ENCODE measurements around the gene TCAF1.
"Not testable (repeated sequence)": the region's sequence is repeated elsewhere in the genome, so short reads cannot be mapped to it uniquely, and the experiment has no call there.

The TCAF1 gene

DNA sequence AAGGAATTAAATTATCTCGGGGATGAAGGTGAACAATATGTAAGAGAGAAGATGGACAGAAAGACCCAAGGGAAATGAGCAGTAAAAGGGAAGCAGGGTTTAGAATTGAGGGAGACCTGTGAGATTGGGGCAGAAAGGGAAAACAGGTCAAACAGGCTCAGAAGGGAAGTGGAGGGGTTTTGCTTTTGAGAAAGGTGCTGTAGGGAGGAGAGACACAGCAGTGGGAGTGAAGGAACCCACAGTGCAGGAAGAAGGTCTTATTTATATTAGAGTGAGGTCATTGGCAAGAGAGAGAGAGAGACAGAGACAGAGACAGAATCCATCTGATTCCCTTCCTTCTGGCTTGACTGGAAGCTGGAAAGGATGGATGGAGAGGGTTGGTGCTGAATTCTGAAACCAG lies 3.5 kb upstream of the TCAF1 start:
- no peak for DNase-seq

DNA sequence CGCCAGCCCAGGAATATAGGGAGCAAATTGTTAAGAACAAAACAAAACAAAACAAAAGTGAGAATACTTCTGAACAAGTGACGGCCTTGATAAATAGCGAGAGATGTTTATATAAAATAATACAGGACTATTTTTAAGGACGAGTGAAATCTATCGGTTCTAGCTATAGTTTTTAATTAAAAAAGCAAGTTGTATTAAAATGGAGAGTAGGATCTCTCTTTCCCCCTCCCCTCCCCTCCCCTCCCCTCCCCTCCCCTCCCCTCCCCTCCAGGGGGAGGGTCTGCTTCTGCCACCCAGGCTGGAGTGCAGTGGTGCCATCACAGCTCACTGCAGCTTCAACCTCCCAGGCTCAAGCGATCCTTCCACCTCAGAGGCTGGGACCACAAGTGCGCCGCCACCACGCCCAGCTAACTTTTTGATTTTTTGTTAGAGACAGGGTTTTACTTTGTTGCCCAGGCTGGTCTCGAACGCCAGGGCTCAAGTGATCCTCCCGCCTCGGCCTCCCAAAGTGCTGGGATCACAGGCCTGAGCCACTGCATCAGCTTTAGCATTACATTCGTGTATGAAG lies 440 bp upstream of the TCAF1 start:
- DNase-seq: no peak

DNA sequence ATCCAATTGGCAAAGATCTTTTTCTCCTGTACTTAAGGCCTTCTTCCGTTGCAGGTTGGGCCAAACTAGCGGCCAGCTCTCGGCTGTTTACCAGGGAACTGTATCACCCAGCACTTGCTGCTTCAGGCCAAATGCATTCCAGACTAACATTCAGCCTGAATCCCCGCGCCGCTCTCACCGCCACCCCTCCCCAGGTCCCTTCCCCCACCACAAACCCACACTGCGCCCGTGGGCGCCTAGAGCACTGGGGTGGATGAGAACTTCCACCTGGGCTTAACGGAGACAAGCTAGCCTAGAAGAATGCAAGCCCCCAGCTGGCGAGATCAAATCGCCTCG lies 676 bp downstream of the TCAF1 start:
- DNase-seq: no peak

DNA sequence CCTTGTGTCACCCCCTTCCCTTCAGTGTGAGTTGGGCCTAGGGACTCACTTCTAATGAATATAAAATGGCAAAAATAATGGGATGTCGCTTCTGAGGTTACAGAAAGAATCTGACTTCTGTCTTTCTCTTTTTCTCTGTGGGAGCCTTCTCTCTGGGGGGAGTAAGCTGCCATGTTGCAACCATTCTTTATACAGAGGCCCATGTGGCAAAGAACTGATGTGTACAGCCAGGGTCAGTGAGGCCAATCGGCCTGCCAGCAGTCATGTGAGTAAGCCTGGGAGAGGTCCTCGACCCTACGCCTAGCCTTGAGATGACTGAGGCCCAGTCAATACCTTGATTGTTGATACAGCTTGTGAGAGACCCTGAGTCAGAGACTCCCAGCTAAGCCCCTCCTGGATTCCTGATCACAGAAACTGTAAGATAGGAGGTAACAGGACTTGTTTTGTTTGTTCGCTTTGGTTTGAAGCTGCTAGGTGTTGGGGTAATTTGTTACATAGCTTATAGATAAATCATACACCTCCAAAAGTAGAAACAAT lies 1.7 kb downstream of the TCAF1 start:
- DNase-seq: no peak

DNA sequence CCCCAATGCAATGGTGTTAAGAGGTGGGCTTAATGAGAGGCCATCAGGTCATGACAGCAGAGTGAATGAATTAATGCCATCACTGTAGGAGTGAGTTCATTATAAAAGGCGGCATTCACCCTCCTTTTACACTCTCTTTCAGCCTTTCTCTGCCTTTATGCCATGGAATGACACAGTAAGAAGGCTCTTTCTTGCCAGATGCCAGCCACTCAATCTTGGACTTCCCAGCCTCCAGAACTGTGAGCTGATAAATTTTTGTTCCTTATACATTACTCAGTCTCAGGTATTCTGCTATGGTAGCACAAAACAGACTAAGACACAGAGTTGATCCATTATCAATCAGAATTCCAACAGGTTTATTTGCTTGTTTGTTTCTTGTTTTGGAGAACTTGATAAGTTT lies 3.2 kb downstream of the TCAF1 start:
- DNase-seq: no peak

DNA sequence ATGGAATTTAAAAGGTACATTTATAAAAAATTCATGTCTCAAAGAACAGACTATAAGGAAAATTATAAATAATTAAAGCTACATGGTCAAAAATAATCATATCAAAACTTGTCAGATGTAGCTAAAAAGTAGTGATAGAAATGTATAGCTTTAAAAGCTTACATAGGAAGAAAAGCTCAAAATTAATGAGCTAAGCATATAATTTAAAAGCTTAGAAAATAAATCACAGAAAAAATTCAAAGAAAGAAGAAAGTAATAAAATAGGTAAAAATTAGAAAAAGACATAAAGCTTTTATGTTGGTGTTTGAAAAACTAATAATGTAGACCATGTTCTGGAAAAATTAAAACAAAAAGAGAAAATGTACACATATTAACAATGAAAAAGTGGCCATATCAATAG lies 5.3 kb downstream of the TCAF1 start:
- no peak for DNase-seq

DNA sequence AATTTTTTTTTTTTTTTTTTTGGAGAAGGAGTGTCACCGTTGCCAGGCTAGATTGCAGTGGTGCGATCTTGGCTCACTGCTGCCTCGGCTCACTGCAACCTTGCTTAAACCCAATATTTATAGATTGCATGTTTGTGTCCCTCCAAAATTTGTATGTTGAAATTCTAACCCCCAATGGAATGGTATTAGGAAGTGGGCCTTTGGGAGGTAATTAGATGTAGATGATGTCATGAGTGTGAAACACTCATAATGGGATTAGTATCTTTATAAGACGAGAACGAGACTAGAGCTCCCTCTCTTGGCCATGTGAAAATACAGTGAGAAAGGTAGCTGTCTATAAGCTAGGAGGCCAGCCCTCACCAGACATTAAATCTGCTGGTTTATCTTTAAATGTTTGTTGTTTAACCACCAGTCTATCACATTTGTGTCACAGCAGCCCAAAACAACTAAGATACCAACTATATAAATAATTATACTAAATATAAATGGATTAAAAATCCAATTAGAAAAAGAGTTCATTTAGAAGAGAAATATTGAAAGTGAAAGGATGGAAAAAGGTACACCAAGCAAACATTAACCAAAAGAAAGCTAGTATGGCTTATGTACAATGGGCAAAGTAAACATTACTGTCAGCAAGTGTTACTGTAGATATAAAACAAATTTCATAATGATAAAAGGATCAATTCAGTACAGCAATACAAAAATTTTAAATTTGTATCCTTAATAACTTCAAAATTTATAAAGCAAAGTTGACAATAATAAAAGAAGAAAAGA lies 9.3 kb downstream of the TCAF1 start:
- DNase-seq: no peak

DNA sequence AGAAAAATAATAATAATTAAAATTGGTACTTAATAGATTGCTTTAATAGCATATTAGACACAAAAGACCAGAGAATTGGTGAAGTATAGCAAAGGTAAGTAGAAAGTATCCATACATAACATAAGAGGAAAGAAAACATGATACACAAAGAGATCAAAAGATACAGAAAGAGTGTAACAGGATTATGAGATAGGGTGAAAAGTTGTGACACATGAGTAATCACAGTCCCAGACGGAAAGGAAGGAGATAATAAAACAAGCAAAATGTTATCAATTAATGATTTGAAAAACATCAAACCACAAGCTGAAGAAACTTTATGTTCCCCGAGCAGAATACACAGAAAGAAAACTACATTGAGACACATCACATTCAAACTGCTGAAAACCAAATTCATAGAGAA lies 10.5 kb downstream of the TCAF1 start:
- DNase-seq: no peak

DNA sequence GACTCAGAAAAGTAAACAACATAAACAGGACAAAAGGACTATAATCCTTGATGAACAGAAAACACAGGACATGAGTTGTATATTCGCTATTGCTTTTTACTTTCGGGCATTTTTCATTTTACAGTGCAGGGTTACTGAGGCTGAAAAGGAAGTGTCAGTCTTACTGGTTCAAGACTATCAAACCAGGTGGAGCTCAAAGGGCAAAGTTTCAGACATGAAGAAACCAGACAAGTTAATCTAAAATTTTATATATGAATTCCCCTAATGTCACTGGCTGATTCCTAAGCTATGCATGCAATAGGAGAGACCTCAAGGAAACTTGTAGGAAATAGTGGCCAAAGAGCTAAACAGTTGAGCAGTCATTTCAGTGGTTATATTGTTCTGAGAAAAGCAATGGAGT lies 11.4 kb downstream of the TCAF1 start:
- no peak for DNase-seq

DNA sequence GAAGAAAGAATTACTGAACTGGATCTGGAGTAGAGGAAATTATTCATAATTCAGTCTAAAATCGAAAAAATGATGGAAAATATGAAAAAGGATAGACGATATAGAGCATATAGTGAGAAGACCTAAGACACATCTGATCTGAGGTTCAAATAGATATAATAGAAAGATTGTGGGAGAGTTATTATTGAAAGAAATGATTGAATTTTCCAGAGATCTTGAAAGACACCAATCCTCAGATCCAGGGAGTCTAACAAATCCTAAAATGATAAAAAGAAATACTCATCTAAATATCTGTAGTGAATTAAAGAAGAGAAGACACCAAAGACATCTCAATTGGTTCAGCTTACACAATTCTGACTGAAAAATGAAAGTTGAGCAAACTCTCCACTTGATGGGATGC lies 12.9 kb downstream of the TCAF1 start:
- no peak for DNase-seq

DNA sequence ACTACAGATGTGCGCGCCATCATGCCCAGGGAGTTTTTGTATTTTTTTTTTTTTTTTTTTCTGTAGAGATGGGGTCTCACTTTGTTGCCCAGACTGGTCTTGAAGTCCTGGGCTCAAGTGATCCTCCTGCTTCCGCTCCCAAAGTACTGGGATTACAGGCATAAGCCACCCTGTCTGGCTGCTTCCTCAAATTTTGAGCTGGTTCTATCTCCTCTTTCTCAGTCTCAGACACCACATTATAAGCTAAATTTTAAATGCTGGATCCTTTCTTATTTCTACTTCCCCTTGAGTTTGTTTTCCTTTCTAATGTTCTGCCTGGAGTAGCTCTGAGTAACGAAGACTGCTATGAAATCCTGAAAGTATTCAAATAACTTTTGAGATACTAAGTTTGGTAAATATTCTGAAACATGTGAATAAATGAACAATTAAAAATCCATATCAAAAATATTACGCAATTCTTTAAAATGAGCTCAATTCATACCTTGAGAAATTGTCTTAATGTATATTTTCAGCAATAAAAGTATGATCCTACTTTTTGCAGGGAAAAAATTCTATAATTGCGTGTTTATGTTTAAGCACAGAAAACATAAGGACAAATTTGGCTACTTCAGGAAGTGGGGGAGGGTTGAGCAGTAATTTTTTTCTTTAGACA lies 15.0 kb downstream of the TCAF1 start:
- no peak for DNase-seq

DNA sequence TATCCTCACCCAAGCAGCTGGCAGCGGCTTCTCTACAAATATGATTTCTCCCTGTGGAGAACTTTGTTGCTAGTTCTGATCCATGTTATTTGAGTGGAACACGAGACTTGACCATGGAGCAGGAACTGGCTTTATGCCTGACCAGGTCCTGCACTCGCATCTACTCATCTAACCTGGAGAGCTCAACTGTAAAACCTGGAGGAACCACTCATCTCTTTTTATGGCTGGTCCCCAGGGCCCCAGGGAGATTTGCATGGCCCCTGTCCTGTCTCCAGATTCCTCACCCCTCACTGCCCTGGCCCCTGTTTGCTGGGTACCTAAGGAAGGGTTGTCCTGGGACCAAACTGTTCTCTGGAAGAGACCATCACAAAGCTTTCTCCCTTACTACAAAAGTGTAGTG lies 16.0 kb downstream of the TCAF1 start:
- no peak for DNase-seq

DNA sequence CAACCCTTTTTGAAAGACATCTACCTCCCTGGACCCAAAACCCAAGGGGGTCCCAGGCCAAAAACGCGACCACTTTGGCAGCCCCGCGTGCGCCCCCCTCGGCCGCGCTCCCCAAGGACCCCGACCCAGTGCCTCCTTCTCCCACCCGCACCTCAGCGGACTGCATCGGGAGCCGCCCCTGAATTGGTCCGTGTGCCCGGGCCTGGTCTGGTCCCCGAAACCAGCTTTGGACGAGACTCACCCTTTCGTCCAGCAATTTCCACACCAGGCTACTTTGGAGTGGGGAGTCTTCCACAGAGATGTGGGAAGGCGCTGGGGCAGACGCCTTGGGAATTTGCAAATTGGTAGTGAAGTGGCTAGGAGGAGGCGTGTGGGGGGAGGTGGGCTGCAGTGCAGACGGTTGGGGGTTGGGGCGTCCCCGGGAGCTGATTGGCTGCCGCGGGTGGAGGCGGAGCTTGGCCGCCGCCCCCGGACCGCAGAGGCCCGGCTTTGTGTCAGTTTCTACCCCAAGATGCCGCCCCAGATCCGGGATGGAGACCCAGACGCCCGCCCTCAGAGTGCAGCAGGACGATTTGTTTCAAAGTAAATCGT lies 16.9 kb downstream of the TCAF1 start:
- peak; percentile 15 for DNase-seq

DNA sequence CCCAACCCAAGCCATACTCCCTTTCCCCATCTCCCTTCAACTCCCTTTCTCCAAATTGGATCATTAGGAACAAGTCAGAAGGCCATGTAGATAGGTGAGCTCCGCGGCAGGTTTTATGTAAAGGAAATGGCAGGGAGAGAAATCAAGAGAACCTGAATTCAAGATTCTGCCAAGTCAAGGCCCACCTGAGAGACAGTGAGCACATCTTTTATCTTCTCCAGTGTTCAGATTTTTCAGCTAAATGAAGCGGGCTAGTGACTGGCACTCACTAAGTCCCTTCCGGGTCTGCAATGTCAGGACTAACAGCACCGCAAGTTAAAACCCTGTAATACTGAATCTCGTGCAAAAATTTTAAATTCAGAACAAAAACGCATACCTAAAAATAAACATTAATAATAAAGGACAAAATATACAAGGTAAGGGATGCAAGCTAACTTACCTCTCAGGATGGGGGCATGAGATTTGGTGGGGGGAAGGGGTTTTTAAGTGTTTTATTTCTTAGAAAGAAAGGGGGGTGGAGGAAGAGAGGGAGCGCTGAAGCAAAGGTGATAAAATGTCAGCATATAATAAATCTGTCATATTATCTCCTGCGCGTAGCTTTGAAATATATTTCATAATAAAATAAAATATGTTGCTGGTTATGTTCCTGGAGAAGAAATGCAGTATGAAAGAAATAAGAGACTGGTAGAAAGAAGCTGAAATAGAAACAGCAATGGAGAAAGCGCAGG lies 17.6 kb downstream of the TCAF1 start:
- no peak for DNase-seq

DNA sequence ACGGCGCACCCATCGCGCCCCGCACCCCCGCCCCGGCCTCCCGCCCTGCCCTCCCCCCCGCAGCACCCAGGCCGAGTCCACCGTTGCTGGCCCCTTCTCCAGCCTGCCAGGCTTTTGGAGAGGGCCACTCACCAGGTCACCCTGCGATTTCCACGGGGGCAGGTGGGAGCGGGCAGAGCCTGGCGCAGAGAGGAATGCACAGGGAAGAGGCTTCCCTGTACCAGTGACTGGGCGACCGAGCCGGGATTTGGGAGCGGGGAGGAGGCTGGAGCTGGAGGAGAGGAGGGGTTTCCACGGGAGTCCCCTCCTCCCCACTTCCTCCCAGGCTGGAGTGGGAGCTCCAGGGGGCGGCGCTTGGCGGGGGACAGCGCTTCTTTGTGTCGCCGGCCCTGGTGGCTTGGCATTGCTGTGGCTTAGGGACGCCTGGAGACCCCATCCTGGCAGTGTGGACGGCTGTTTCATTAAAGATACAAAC lies 19.3 kb downstream of the TCAF1 start:
- DNase-seq: no peak

DNA sequence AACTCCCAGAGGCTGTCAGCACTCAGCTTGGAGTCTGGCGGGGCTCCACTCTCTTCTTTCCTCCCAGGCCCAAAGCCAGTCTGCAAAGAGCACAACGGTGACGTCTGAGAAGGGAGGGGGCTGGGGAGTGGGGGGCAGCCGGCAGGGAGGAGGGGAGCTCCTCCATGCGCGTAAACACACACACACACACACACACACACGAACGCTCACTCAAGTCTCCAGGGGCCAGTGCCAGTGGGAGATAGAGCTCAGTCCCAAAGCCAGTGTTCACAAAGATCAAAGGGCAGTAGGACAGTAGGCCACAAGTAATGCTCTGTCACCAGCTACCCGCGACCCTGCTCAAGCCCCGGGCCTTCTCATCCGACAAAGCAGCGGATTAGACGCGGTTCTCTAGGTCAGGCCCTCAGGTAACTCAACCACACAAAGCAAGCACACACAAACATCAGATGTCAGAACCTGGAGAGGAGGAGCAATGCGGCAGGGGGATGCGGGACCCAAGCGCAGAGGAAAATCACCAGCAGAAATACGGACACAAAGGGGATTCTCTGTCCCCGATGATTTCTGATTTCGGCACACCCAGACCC lies 19.9 kb downstream of the TCAF1 start:
- DNase-seq: no peak

DNA sequence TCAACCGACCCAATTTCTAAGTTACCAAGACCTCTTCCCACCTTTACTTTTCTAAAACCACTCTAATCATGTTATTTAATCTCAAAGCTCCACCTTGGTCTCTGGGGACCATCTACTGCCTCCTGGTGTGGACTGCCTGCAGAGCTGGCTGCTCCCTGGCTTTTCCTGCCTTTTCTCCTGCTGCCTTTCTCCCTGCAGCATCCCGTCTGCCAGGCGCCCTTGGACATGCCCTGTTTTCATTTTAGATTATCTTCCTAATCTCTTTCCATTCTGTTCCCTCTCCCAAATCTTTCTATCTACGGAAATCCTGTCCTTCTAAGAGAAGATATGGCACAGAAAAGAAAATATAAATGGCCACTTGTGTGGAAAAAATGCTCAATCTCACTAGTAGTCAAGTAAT lies 23.1 kb downstream of the TCAF1 start:
- no peak for DNase-seq

DNA sequence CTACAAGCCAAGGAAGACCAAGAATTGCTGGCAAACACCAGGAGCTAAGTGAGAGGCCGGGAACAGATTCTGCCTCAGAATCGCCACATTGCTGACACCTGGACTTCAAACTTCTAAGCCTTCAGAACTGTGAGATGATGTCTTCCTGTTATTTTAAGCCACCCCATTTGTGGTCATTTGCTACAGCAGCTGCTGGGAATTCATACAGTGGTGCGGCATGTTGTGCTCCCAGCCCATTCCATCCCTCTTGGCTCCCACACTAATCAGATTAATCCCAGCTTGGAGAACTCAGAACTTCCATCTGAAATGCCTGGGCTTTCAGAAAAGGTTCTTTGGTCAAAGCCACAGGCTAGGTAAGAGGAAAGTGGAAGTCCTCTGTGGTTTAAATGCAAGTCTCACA lies 24.9 kb downstream of the TCAF1 start:
- no peak for DNase-seq

DNA sequence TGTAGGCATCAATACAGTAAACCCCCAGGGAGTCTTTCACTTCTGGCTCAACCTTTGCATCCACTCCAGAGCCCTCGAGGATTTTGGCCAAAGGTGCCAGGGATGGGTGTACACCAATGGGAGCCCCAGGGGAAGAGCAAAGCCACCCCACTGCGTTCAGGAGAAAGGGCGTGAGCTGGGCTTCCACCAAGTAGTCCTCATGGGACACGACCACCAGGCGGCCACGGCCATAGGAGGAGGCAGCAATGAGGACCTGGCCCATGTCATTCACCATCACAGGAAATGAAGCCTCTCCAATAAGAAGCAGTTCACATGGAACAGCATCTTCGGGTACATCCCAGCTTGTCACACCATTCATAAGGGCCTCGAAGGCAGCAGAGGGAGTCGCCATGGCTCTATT lies 25.8 kb downstream of the TCAF1 start:
- DNase-seq: no peak

DNA sequence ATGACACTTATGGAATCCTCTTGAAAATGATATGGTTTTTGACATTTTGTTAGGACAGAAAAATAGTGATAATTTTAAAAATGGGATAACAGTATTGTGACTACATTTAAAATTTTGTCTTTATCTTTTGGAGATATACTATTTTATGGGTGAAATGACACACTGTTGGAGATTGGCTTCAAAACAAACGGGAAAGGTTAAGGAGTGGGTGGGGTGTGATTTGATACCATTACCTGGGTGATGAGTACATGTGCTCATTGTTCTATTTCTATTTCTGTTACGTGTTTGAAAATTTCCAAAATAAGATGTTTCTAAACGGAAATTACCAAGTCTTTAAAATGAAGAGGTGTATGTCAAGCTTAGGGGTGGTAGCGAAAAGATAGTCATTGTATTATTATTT lies 28.7 kb downstream of the TCAF1 start:
- DNase-seq: not testable (repeated sequence)

DNA sequence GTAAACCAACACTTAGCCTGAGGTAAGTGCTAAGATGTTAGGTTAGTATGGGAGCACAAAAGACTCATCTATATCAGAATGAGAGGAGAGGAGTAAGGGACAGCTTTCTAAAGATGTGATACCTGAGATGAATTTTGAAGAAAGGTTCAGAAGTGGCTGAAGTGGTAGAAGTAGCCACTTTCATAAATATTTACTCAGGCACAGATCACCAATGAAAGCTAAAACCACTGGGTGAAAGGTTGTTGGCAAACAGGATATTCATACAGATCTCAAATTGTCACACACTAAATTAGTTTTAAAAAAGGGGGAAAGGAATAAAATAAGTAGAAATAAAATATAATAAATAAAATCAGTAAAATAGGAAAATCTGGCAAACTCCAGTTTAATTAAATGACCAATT lies 30.4 kb downstream of the TCAF1 start:
- DNase-seq: not testable (repeated sequence)

DNA sequence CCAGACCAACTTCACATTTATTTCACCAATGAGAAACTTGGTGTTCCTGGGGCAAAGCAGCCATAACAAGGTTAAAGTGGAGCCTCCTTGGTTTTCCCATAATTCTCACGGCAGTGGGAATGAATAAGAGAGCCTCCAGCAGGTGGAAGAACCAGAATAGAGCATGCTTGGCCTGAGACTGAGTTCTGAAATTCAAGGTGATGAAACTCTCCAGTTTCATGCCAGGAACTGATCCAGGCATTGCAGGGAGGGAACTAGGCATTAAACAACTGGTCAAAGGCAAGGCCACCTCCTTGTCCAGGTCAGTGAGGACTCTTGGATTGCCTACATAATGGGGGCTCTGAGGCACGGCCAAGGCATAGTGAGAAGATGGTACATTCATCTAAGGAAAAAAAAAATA lies 44.0 kb downstream of the TCAF1 start:
- not testable (repeated sequence) for DNase-seq

DNA sequence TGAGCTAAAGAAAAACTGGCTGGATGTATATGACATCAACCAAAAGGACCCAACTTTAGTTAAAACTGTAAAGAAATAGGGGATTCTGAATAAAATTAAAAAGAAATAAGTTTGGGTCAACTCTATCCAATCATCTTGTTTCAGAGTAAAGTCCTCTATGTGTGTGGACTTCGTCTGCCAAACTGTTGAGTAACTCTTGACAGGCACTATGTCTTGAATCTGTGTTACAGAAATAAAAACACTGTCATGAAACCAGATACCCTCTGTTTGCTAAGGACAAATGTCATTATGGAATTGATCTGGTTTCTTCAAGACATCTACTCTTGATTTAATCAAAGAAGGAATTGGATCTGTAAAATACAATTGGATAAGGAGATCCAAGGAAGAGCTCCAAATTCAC lies 46.5 kb downstream of the TCAF1 start:
- DNase-seq: not testable (repeated sequence)
